Inflammatory macrophage treated with lipopolysaccharide for 4 hours (primary cell): ENCODE results near the gene C4orf50.
"Not testable (repeated sequence)": the region's sequence is repeated elsewhere in the genome, so short reads cannot be mapped to it uniquely, and the experiment has no call there.

Experiments used
- DNase-seq: peaks from one replicate; pipeline ENCODE4 v3.0.0-alpha.2; 2020

Gene C4orf50

DNA sequence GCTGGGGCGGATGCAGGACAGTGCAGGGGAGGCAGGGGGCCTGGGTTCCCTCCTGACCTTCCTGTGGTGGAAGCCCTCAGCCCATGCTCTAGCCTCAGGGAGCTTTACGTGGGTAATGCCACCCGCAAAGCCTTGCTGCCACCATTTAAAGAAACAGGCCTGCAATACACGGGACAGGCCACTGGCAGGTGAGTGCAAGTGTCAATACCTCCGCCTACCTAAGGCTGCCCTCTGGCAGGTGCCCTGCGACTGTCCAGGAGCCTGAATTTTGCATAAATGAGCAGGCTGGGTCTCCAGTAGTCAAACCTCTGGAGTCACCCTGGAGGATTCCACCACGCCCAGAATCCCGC, 131.2 kb downstream of the C4orf50 start:
- DNase-seq, result no peak

DNA sequence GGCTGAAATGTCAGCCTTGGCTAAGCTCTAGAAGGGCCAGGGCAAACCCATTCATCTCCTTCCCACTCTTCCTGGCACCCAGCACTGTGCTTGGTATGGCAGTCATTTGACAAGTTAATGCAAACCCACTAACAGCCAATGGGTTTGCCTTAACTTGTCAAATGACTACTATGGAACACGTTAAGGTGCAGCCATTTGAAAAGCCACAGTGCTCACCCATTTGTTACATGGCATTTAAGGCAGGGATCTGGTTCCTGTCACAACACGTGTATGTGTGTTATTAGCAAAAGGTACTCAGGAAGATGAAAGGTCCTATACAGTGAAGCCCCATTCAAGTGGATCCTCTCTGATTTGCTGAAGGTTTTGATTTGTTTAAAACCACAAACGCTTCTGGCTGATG, 132.5 kb downstream of the C4orf50 start:
- DNase-seq, result no peak

DNA sequence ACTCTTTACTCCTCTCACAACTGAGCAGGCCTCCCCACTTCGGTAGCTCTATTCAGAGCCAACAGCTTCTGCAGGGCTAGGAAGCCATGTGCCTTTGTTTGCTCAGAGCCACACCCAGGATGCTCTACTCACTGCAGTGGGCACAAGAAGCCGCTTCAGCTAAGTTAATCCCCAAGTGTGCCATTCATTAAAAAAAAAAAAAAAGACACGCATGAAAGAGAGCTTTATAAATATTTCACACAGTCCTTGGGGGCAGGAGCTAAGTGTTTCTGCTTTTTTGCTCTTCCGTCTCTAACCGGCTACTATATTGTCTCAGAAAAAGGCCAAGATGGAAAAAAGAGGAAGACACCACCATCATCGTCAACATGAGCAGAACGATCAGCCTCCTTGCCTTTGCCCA, 133.4 kb downstream of the C4orf50 start:
- no peak for DNase-seq

DNA sequence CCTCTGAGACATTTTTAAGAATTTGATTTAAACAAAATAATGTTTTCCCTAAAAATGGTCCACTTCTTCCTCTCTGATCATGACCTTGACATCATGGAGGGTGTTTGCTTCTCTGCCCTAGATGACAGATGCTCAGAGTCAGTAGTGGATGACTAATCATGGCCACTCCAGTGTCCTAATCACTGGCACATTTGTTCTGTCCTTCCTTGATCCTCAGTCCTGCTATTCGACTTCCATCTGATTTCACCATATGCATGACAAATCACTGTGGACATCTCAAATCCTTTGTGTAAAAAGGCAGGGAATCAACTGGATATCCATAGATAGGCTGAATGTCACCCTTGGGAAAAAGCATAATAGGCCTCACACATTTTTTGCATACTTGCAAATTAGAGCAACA, 134.3 kb downstream of the C4orf50 start:
- no peak for DNase-seq

DNA sequence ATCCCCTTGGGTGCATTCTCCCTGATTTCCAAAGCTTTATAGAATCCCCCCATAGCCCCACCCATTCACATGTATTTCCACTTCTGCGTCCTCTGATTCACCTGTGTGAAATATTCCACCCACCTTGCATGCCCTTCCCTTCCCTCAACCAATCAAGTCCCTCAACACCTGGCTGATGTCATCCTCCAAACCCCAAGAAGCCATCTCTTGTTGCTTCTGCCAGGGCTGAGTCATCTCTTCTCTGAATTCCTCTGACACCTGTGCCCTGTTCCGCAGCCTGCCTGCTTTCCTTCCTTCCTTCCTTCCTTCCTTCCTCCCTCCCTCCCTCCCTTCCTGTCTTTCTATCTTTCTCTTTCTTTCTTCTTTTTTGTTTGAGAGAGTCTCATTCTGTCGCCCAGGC, 135.3 kb downstream of the C4orf50 start:
- DNase-seq, result no peak

DNA sequence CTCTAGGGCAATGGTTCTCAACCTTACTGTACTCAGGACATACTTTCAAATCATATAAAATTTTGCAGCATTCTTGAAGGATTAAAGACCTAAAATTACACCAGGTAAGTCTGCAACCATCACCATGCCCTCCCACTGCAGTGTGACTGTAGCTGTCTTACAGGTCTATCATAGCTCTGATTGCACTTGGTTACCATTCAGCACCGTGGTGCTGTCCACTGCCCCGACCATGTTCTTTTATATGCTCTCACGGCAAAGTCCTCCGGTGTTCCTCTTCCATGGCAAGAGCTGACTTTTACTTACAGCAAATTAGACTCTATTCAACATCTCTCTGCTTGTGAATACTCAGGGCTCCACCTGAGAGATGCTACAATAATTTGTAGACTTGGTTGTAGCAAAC, 136.9 kb downstream of the C4orf50 start:
- DNase-seq, result no peak

DNA sequence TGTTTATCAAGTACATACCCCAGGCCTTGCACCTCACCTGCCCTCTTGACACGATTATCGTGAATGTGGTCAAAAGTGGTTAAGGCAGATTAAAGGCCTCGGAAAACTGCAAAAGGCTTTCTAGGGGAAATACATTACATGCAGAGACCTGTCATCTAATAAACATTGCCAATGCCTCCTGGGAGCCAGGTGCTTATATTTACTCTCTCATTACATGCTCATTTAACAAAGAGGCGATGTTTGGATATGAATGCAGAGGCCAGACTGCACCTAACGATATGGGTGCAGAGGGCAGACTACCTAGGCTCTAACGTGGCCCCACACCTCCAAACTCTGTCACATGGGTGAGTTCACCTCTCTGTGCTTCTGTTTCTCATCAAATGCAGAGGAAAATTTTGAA, 139.9 kb downstream of the C4orf50 start:
- no peak for DNase-seq

DNA sequence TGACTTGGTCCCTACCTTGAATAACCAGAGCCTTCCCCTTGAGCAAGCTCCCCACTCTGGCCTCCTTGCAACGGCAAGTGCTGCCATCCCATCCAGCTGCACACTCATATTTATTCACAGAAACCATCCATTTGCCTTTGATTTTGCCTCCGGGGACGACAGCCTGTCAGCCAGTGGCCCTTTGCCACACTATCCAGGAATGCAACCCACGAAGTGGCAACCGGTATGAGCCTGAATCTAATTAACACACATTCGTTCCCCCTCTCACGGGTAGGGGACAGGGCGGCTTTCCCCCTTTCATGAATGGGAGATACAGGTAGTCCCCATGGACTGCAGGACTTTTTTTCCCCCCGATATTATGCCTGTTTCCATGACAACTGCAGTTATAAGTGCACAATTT, 140.8 kb downstream of the C4orf50 start:
- no peak for DNase-seq

DNA sequence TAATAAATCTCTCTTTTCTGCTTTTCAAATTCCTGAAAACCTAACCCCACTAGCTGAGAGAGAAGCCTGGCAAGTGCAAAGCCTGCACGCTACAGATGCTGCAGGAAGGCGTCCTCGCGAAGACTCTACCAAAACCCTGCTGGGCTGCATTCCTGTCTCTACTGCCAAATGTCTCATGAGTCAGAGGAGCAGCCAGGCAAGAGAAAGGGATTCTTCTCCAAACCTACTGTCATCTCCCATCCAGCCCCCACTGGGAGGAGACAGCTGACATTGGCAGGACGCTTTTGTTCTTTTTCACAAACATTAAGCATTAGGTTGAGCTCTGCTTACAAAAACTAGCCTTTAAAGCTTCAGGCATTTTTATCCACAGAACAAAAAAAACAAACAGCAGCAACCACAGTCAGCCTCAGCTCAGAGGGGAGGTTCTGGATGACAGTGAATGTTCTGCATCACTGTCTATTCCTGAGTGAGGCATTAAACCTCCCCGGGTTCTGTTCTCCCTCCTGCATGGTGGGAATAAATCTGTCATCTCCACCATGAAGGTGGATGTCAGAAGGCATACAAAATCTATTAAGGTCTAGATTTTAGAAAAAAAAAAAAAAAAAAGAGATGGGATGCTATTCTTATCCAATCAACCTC, 143.3 kb downstream of the C4orf50 start:
- DNase-seq, result no peak

DNA sequence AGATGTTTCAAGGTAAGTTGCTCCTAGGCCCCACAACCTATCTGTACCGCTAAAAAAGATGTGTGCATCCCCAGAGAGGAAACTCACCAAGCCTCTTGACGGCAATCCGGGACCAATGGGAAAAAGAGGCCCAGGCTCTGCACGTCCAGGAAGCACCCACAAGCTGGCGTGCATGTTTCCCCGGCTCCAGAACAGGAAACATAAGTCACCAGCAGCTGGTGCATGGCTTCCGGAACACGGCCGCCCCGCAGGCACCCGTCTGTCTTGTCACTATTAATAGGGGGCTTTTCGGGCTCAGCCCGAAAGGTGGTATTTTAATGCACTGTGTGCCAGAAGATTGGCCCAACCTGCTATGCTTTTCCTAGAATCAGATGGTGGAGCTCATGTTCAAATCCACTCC, 147.5 kb downstream of the C4orf50 start:
- DNase-seq, result no peak

DNA sequence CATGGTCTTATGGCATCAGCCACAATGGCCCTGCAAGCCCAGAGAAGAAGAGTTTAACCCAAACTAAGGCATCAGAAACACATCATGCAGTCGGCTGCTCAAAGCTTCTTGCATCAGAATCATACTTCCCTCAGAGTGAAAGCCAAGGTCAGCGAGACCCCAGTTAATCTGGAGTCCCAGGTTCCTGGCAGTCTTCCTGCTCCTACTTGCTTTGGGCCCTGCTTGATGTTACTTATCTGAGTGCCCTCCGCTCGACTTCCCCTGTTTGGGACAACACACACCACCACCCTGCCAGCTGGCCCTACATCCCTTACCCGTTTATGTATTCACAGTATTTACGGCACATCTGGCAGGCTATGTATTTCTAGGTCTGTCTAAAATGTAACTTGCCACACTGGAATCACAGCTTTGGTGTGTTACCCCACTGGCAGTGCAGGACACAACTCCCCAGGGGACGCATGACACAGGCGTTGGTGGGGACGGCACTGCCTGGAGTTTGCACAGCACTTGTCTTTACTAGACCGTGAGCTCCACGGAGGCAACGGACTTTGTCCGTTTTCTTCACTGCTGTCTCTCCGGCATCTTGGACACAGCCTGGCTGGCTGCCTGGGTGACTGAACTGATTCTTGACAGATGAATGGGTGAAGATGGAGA, 148.1 kb downstream of the C4orf50 start:
- no peak for DNase-seq

DNA sequence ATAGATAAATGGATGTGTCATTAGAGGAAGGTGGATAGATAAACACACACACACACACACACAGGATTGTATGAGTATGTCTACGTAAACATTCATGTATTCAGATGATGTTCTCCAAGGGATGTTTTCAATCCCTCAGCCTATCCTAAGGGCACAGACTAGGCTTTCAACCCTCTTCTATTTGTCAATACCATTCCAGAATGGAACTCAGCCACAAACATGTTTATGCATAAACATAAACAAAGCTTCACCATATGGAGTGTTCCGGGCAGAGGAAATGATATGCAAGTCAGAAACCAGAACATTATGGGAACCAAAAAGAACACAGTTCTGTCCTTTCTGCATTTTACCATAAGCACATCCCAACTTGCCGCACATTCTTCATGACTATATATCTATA, 150.4 kb downstream of the C4orf50 start:
- DNase-seq, result no peak

DNA sequence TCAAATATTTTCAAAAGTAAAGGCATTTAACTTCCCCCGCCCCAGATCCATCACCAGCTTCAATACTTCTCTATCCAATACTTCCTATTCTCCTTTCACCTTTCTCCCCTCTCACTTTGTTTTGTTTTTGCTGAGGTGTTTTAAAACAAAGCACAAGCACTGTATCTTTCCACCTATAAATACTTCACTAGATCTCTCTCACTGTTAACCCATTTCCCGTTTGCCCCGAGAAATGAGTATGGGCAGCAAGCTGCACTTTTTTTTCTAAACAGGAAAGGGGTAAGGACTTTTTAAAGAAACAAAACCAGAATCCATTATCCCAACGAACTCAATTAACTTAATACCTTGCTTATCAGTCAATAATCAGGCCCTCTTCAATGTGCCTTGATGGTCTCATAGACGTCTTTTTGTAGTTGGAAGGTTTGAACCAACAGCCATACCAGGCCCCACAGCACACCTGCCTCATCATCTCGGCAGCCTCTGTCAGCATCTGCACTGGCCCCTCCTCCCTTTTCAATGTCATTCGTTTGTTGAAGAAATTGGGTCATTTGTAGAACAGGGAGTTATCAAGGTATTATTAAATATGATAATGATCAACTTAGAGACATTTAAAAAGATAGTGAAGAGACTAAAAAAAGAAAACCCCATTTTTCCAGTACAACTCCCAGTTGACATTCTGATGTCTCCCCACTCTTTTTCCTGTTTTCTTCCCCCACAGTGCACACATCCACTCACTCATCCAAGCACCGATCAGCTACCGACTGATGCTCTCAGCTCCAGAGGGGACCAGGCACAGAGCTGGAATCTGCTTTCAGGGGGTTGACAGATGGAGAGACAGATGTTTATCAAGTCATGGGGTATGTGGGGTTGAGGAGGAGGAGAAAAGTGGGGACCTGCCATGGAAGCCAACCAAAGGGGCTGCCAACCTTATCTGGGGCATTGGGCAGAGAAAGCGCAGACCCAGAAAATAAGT, 151.1 kb downstream of the C4orf50 start:
- DNase-seq, result no peak

DNA sequence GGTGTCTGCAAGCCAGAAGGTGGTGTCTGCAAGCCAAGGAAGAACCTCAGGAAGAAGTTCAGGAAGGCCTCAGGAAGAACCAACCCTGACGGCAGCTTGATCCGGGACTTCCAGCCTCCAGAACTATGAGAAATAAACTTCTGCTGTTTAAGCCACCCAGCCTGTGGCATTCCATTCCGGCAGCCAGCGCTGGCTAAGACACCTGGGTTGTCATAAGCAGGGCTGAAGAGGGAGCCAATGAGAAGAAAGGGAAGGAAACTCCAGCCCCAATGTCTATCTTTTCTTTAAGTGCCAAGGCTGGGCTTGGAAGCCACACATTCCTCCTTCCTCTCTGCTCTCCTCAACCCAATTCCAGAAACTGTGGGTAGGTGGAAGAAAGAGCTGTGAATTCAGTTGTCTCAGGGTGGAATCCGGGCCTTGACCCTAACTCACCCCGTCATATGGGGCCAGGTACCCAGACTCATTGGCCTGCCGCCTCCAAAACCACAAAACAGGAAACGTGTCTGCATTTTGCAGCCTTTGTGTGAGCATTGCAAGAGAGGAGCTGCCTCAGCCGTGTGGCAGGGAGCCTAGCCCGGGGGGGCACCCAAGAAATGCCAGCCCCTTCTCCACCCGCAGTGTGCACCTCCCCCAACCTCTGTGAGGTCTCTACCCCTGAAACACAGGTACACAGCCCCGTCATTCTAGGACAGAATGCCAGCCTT, 152.2 kb downstream of the C4orf50 start:
- DNase-seq, result no peak

DNA sequence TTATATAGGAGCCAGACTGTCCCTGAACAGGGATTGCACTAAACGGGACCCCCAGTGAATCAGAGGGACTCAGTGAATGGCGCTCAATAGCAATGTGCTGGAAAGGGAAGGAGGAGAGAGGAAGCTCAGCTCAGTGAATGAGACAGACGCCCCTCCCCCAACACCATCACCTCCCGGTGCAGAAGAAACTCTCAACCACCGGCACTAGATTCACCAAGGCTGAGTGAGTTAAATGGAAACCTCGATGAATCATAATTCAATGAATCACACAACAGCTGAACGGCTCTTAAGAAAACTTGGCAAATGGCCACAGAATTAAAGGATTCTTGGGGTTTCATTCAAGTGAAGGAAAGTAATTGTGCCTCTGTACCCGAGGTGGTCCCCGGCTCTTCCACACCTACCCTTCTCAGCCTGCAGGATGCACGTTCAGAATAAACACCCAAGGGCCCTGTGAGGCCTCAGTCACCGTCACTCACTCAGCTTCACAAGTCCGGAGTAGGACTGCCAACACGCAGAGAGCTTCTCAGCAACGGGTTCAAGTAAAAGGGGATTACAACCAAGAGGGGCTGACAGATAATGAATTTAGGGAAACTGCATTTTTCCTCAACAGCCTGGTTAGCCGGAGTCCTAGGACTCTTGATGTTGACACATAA, 154.6 kb downstream of the C4orf50 start:
- DNase-seq, result no peak

DNA sequence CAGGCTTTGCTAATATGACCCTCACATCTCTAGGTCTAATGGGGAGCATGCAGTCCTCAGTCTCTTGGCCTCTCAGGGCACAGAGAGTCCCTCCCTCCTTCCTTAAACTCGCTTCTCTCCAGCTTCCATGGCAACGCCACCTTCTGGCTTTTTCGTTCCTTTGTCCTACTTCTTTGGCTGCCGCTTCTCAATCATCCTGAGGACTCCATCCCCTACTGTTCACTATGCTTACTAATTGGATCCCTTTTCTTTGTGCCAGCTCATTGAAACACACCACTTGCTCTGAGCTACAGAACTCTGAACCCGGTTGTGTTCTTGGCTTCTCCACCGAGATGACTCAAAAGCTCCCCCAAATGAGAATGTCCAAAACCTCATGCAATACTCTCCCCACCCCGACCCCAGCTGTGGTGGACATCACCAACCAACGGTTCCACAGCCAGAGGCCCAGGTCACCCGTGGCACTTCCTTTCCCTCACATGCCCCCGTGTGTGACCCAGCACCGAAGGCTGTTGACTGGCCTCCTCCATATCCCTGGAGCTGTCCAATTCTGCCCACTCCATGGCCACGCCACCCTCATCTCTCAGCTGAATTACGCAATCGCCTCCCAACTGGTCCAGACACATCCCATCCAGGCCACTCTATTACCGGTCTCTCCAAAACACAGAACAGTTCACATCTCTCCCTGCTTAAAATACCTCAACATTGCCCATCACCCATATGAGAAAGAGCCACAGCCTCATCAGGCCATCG, 160.0 kb downstream of the C4orf50 start:
- no peak for DNase-seq

DNA sequence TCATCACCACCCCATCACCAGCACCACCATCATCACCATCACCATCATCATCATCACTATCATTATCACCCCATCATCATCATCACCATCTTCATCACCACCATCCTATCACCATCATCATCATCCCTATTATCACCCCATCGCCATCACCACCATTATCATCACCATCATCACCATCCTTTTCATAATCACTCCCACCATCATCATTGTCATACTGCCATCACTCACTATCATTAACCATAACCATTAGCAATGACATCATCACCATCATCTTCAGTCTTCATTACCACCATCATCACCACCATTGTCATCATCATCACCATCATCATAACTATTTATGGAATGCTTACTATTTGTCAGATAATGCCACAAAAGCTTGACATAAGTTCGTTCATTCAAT, 161.0 kb downstream of the C4orf50 start:
- no peak for DNase-seq

DNA sequence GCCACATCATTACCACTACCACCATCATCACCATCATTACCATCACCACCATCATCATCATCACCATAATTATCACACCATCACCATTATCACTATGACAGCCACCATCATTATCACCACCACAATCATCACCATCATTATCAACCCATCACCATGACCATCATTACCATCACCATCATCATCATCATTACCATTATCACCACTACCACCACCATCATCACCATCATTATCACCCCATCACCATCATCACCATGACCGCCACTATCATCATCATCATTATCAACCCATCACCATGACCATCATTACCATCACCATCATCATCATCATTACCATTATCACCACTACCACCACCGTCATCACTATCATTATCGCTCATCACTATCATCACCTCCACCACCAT, 161.9 kb downstream of the C4orf50 start:
- DNase-seq, result not testable (repeated sequence)

DNA sequence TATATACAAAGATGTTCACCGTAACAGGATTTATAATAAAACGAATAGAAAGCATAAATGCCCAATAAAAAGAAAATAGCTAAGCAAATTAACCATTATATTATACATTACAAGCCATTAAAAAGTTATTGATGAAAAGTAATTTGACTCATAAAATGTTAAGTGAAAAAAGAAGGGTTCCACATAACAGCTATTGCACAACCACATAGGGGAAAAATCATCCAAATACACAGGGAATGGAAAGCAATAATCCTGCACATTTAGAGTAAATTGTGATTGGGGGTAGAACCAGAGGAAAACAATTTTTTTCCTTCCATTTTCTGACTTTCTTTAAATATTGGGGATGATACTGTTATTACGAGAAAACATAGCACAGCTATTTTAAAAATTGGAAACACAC, 163.3 kb downstream of the C4orf50 start:
- no peak for DNase-seq

DNA sequence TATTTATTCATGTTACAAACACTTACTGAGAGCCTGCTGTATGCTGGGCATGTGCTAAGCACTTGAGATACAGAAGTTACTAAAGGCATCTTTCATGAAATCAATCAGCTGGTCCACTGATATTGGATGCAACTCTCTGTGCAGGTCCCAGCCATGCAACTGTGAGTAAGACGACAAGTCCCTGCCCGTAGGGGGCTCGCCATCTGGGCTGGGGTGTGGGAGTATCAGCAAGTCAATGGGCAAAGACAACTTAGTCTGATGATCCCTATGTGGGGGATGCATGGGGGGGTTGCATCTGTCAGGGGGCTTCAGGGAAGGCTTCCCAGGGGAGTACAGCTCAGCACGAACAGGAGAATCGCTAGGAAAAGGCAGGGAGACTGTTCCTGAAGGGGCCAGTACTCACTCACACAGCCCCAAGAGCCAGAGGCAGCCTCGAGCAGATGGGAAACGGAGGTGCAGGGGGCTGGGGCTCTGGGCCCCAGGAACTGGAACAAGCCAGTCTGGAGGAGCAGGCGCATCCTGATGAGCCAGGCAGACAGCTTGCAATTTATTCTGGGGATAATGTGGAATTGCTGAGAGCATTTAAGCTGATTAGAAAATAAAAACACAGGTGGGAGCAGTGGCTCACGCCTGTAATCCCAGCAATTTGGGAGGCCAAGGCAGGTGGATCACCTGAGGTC, 165.6 kb downstream of the C4orf50 start:
- DNase-seq, result no peak

DNA sequence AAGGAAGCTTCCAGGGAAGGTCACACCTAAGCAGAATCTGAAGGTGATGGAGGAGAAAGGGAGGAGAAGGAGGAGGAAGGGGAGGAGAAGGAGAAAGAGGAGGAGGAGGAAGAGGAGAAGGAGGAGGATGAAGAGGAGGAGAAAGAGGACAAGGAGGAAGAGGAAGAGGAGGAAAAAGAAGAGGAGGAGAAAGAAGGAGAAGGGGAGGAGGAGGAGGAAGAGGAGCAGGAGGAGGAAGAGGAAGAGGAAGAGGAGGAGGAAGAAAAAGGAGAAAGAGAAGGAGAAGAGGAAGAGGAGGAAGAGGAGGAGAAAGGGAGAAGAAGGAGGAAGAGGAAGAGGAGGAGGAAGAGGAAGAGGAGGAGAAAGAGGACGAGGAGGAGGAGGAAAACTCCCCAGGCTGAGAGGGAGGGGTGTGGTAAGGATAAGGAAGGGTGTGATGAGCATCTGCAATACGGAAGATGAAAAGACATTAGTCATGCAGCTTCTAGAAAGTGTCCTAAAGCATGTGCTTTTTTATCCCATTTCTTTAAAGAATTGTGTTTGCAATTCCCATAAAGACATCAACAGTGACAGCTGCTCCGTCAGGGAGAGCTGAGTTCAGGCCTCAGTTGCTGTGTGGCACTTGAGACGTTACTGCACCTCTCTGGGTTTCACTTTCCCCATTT, 166.5 kb downstream of the C4orf50 start:
- no peak for DNase-seq
